Epidermal melanocyte (primary cell): ENCODE data around the gene DUSP22.

Source experiments
- DNase-seq: peaks from one replicate; pipeline ENCODE4 v3.0.0; 2011; ENCODE audit warnings: low spot score; ENCODE audit not compliant: insufficient read length

DUSP22 gene

DNA sequence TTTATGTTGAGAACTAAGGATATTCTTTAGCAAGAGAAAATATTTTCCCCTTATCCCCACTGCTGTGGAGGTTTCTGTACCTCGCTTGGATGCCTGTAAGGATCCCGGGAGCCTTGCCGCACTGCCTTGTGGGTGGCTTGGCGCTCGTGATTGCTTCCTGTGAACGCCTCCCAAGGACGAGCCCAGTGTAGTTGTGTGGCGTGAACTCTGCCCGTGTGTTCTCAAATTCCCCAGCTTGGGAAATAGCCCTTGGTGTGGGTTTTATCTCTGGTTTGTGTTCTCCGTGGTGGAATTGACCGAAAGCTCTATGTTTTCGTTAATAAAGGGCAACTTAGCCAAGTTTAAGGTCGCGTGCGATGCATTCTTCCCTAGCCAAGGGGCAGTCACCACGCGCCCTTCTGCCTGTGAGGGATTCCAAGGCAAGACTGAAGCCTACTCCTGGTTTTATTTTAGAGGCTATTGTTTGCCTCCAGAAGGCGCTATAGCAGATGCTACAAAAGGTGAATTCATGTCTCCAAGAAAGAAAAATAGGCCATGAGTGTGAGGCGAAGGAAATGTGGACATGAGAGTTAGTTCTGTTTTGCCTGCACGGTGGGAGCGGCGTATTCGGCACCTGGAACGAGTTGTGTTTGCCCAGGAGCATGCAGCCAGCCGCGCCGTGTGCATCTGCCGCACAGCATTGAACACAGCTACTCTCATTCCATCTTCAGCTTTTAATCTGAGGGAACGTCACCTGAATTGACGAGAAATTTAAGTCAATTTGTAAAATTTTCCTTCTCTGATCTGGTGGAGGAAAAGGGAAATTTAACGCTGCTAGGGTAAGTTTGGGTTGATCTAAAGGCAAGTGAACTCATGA lies 59.0 kb downstream of the DUSP22 start:
- DNase-seq: no peak

DNA sequence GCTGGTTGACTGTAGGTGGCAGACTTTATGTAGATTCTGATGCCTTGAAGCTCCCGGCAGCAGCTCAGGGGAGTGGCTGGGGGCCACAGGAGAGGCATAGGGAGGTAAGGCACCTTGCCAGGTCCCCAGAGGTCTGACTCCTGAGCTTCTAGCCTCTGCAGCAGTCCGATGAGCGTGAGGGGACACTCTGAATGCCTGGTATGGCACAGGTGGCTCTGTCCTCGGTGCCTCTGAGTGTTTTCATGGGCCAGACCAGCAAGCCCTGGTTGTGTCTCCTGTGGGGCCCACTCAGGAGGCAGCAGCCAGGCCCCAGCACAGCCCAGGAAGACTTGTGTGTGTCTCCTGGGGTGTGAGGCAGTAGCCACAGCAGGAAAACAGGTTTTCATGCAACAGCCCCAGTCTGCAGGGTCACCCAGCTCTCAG lies 59.6 kb downstream of the DUSP22 start:
- DNase-seq: no peak

DNA sequence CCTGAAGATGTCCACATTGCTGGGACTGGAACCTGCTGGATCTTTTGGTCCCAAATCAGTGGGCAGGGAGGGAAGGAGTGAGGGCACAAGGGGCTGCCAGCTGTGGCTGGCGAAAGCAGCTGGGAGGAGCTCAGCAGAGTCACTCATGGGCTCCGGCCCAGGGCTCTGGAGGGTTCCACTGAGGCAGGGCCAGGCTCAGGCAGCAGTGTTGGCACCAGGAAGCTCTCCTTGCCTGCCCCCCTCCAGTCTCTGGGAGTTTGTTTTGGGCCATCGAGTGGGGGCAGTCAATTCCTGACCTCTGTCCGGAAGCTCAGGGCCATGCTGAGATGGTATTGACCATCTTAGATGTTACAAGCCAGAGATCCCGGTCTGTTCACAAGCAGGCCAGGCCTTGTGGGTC lies 60.2 kb downstream of the DUSP22 start:
- DNase-seq: no peak

DNA sequence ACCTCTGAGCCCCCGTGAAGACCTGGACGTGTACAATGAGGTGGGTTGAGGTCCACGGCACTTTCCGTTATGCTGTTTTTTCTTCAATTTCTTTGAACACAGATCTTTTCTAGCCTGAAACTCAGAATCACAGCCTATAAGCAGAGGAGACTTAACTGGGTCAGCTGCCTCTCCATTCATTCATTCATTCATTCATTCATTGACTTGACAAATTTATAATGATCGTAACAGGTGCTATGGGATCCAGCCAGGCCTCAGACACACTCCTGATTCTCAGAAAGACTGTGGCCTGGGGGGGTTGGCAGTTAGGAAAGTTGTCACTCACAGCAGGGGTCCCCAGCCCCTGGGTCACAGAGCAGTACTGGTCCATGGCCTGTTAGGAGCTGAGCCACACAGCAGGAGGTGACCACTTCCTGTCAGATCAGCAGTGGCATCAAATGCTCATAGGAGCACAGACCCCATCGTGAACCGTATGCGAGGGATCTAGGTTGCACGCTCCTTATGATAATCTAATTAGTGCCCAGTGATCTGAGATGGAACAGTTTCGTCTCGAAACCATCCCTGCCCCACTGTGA lies 60.7 kb downstream of the DUSP22 start:
- DNase-seq: no peak

DNA sequence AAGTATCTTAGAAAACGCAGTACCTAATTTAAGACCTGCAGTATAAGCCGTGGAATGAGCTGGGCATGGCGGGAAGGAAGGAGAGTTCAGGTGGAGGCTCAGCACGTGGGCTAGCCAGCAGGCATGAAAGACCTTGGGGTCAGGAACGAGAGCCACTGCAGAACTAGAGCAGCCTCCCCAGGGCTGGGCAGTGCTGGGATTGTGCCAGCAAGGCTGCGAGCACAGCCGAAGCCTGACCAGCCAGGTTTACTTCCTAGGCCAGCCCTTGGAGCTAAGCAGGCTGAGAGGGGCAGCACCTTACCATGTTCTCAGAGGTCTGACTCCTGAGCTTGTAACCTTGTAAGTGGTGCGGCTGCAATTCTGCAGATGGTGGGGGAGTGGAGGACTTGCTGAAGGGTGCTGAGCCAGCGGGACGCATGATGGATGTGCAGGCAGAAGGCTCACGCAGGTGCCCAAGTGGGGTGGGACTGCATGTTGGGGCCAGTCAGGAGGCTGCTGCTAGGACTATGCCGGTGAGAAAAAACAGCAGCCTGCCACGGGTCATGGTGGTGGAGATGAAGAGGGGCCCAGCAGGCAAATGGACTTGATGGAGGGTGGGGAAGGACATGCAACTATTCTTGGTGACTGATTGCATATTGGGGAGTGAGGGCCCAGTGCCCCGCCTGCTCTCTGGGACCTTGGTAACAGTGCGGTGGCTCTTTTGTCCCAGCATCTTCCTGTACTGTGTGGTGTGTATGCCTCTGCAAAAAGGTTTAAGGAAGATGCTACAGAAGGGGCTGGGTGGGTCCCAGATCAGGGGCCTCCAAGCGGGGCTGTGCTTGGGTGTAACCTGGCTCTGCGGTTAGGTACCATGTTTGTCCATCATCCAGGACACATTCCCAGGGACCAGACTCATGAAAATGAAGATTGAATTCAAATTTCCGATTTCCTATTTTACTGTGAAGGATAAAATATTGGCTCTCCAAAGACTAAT lies 61.6 kb downstream of the DUSP22 start:
- no peak for DNase-seq

DNA sequence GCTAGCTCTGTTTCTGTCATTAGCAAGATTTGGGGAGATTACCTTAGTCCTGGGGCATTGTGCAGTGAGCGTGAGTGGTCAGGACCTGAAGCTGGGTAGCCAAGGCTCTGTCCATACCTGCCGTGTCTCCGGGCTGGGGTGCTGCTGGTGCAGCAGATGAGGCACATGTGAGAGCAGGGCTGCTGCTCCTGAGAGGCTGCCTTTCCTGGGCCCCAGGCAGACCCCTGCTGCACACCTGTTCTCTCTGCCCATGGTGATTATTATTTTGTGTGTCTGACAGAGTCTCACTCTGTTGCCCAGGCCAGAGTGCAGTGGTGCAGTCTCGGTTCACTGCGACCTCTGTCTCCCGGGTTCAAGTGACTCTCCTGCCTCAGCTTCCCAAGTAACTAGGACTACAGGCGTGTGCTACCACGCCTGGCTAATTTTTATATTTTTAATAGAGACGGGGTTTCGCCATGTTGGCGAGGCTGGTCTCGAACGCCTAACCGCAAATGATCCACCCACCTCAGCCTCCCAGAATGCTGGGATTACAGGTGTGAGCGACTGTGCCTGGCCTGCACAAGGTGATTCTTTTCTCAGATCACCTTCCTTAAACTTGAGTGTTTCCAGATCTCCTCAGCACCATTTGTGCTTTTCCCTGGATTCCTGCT lies 62.5 kb downstream of the DUSP22 start:
- no peak for DNase-seq

DNA sequence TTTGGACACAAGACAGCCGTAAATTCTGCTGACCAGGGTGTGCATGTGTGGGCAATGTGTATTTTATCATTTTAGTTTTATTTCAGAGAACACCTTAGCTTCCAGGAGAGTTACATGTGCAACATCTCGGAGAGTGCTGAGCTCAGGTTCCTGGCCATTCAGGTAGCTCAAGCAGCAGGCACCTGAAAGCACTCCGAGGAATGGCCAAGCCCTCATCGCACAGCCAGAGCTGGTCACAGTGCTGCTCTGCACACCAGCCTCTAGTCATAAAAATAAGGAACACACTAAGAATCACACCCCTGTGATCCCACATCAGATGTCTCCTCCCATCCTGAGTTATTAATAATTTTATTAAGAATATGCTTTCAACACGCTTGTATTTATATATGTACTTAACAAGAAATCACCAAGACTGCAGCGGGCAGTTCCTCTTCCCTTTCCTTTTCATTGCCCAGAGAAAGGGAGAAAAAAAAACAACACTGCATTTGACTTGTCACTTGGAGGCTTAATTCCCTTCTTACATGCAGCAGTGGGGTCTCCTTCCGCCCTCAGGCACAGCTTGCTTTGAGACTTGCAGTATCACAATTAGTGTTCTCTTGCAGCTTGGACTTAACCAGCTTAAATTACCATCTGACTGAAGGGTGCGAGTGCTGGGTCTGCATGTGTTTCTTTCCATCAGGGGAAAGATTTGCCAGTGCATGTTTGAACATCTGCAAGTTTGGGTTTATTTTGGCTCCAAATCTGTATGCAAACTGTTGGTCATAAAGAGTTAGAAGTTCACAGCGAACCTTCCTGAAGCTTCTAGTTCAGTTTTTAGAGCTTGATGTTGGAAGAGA lies 63.3 kb downstream of the DUSP22 start:
- DNase-seq: no peak

DNA sequence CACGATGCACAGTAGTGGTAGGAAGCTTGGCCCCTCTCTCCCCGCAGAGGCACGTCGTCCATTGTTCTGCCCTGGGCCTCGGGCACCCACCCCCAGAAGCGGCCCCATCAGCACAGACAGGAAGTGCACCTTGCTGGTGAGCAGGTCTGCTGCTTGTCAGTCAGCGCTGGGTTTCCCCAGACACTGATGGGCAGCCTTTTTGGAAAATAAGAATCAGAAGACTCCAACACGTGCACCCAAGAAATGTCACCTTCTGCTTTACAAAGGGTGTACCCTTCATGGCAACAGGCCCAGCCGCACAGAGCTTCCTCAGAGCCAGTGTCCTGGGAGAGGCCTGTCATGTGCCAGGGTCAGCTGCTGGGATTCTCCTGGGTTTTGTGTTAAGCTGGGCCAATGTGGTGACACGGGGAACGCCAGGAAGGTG lies 64.6 kb downstream of the DUSP22 start:
- no peak for DNase-seq

DNA sequence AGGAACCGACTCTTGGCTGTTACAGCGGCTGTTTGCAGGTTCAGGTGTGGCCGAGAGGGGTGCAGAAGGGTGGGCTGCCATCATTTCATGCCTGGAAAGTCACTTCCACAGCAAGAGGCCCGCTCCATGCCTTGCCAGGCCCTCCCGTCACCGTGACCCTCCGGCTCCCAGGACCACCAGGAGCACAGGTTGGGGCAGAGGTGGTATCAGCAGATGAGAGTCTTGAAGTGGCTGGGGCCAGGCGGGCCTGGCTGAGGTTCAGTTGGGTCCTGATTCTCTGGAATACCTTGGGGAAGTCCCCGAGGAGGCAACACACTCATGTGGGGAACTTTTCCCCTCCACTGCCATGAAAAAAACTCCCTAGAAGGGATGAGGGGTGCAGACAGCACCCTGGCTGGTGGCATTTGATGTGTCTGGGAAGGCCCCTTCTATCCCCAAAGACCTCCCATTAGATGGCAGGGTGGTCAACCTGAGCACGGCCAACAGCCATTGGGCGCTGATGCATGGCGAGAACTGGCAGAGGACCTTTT lies 65.0 kb downstream of the DUSP22 start:
- DNase-seq: no peak

DNA sequence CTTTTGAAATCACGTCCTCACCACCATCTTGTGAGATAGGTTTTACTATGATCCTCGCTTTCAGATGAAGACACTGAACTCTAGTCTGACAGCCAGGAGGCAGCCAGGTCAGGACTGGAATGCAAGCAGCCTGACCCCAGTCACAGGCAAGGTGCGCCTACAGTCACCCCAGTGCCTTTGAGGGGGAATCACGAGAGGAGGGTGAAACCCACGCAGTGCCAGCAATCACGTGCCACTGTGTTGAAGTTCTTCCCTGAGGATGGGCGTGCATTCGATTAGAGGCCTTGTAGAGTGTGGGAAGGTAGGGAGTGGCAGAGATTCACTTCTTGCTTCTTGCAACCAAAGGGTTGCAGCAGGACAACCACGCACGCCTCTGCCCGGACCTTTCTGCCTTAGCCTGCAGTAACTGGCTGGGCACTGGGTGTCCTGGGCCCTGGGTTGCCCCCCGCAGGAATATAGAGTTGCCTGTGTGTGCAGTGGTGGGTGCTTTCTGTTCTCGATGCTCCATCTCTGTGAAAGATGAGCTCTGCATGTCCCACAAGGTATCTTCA lies 65.6 kb downstream of the DUSP22 start:
- no peak for DNase-seq

DNA sequence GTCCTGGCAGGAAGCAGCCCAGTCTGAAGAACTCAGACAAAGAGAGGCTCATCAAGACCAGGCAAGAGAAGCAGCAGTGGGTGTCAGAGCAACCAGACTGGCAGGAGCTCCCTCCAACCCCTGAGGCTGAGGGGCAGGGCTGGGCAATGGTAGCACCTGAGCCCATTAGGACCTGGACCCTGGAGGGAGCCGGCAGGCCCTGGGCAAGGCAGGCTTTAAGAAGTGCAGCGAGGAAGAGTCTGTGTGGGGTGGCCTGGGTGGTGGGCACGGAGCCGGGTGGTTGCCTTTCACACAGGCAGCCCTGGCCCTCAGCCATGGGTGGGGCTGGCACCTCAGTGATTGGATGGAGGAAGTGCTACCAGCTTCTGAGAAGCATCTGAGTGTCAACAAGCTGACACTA lies 66.1 kb downstream of the DUSP22 start:
- no peak for DNase-seq

DNA sequence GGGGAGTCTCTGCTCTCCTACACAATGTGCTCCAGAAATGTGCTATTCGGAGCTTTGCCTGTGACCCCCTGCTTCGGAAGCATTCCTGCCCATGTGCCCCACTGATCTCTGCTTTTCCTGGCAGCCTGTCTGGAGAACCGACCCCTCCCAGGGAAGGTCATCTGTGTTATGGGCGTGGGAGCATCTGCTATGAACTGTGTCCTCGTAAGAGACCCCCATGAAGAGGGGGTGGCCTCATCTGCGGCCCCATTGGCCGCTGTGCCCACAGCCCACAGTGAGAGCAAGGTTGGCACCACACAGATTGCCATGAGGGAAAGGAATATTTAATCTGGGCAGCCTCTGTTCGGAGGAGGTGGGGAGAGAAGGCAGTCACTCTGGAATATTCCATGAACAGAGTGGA lies 66.6 kb downstream of the DUSP22 start:
- DNase-seq: no peak

DNA sequence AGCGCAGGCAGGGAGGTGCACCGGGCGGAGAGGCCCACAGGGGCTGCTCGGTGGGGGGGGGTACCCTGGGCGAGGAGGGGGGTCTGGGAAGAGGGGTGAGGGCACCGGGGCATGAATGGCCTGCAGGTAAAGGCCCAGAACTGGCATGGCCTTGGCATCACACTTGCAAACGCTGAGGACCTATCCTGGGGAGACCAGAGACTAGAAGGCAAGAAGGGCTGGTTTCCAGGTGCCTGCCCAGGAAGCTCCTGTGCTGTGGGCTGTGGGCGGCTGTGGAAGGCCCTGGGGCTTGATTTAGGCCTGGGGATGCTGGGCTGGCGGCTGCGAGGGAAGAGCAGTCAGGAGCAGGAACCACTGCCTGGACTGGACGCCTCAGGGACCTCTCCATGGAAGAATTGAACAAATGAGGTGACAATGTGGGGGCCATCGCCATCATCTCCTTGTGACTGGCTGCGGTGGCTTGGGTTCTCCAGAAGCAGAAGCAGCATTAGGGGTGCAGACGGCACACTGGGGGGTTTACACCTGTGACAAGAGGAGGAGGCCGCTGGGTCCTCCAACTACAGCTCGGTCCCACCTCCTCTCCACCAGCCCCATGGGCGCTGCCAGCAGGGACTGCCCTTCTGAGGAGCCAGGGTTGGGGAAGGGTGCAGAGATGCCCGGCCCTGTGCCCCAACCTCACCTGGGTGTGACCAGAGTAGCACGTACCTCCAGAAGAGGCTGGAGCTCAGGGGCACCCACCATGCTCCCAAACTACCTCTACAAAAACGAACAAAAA lies 67.2 kb downstream of the DUSP22 start:
- DNase-seq: no peak

DNA sequence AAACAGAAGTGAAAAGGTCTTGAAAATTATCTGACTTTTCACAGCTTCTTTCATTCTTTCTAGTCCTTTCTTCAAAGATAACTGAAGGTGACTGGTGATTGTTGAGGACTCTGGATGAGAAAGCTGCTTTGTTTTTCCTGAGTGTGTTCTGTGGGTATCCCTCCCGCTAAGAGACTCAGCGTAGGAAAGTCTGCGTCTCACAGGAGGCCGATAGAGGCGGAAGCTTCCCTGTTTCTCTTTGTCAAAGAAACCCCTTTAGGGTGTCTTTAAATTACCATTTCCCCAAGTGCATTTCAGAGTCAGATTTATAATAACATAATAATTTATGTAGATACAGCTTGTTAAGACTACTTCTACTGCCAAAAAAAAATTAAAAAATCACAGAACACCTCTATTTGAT lies 68.1 kb downstream of the DUSP22 start:
- DNase-seq: no peak

DNA sequence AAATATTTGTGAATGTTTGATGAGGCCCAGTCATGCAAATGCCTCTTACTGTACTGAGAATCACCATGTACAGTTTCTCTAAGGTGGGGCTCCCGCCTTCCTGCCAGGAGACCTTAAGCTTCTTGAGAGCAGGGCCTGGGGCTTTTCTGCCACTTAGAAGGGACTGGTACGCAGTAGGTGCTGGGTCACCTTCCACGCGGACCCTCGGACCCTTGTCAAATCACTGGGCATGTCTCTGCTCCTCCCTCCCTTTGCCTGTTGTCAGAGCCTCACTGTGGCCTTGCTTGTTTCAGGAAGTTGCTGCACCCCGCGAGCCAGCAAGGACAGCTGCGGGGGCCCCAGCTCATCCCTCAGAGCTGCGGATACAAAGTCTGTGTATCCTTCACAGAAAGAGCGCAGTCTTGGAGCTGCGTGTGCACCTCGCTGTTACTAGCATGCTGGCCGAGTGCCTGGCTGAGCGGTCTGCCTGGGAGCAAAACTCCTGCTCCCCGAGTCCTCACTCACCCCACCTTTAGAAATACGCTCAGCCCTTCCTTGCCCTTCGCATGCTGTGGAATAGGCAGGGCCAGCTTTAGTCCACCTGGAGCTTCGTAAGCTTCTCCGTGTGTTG lies 68.6 kb downstream of the DUSP22 start:
- DNase-seq: no peak

DNA sequence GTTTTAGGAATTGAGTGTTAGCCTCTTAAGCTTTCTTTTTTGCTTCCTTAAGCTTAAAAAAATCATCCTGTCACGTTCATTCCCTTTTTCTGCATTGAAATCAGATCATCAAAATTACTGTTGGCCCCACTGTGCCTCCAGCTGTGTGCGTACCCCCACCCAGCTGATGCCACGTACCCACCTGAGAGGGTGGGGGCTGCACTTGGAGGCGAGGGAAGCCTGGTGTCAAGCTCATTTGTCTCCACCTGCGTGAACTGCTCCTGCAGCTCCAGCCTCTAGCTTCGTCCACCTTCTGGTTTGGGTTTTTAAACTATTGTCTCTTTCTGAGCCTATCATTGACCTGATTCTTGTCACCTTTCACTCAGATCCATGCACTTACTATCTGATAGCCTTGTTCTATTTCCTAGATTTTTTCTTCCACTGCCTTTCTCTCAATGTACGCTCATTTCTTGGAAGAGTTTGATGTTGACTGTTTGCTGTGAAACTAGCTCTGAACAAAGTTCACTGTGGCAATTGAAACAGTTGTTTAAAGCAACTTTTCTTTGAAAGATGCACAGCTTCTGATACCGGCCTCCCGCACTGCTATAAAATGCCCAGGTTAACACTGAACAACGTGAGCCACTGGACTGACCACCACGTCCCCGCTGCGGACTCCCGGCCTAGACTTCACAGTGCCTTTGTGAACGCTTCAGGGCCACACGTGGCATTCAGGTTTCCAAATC lies 69.3 kb downstream of the DUSP22 start:
- DNase-seq: no peak

DNA sequence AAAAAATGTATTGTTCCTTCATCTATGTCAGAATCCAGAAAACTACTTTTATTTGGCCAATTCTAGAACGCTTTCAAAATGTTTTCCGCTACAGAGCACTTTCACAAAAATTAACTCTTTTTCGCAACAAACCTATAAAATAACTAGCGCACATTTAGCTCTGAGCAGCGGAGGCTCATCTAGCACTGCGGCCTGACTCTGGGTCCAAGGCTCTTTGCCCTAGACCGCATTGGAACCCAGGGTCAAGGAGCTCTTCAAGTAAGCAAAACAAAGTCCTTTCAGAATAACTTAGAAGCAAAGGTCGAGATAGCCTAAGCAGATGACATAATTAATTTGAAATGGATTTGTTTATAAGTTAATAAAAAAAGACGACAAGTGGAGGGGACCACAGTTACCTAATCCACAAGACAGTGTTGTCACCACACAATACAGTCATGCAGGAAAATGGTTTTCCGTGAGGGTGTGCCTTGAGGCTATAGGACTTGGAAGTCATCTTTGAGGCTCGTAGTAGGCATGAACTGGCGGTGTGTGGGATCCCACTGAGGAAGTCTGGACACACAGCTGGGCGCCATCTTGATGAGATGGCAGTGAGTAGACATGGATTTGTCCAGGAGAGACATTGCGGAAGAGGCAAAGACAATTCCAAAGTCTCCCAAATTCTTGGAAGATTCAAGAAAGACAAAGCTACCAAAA lies 70.1 kb downstream of the DUSP22 start:
- DNase-seq: no peak

DNA sequence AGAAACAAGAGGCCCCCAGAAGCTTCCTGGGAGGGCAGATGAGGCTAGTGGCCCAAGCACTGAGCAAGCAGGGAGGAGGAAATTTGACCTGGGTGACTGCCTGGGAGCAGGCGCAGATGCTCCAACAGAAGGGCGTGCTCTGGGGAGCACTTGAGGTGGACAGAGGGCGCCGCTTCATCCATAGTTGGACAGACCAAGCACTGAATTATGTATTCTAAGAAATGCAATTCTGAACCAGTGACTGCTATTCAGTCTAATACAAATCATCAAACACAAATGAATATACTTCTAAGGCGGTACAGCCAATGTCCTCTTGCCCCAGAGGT lies 70.6 kb downstream of the DUSP22 start:
- DNase-seq: no peak
